ENCODE data around the gene AMIGO3.
A peak's percentile ranks its signal among the peaks of the same experiment; 100 is the strongest.

AMIGO3 gene

GRCh38 chr3:49668861-49669260 is 50.6 kb downstream of the AMIGO3 start:
- no peak for DNase-seq

- no peak for DNase-seq
These were observed 51.1 kb downstream of the AMIGO3 start for GRCh38 chr3:49668414-49668797.

DNA sequence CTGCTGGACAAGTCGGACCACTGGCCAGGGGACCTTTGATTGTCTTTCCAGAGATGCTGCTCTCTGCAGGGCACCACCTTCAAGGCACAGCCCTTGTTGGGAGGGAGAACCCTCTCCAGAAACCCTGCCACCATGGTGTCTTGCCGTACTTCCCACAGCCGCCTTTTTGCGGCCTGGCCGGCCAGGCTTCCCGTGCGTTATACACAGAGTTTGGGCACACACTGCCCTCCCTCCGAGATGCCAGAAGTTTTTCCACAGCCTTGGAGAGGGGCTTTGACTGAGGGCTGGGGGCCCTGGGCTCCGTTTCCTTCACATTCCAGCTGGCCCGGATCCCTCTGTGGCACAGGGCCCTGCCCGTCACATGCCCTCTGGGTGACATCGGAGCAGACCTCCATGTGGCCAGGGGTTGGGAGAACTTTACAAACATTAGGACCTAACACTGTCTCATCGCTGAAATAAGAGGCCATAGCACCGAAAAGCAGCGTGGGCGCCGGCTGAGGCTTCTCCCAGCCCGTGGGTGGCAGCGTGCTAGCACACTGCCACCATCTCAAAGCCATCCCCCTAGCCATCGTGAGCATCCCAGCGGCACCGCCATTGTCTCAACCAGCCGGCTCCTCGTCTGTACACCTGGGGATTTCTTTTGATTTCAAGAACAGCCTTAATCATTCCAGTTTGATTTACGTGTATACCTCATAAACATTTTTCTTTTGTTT is 51.6 kb downstream of the AMIGO3 start:
- DNase-seq, result peak in 1 of 51 donors; percentile 55

Data from hypothalamus (tissue), 51 donors.